Measurements from ENCODE around the gene KRT38. TPM values are rescaled to one million over a fixed set of nuclear protein-coding genes. Genes with fewer than 3 reads are reported as not detected.

KRT38 gene
- total RNA-seq, 2 donors from 2014 or later, result not detected

- 95% methylated on average over 10 of the region's 10 CpGs for WGBS
These were observed 39.8 kb upstream of the KRT38 start for GRCh38 chr17:41480581-41480980.

DNA sequence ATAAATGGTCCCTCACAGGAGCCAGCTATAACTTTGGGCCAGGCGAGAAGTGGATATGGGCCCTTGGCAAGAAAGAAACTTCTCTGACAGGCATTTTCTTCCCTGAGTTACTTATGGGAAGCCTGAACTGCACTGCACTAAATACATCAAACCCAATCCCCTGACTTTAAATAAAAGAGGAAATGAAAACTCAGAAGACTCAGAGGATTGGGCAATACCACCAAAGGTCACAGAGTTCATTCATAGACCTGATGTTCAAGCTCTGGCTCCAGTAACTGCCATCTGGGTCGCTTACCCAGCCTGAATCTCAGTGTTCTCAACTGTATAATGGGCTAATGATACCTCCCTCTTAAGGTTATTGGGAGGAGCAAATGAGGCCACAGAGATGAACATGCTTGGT is 39.4 kb upstream of the KRT38 start:
- H3K36me3 ChIP-seq, result no peaks in the 10 kb centered on the region
- no peak for DNase-seq (ENCODE audit: low spot score)
- no peak overlapping the region for H3K27ac ChIP-seq
- WGBS, result 81% methylated on average over 2 of the region's 2 CpGs
- intact Hi-C loops (cut with DNase I), result no loop called here
- TF ChIP-seq POLR2AphosphoS5 (IDR thresholded peaks at IDR 0.05) (no peak), POLR2A (IDR thresholded peaks at IDR 0.05) (no peak), CTCF (IDR thresholded peaks at IDR 0.05) (no peak)
- H3K27me3 ChIP-seq (replicated peaks; ENCODE audit: insufficient read depth), result no peaks in the 10 kb centered on the region
- no peak overlapping the region for H3K4me3 ChIP-seq
- no peaks in the 10 kb centered on the region for H3K9me3 ChIP-seq
- no peaks in the 10 kb centered on the region for H3K4me1 ChIP-seq (replicated peaks)

More at GRCh38 chr17:41480581-41480980, 39.8 kb upstream of the KRT38 start:
- no peaks in the 10 kb centered on the region for H3K9me3 ChIP-seq
- no peaks in the 10 kb centered on the region for H3K36me3 ChIP-seq
- intact Hi-C loops (cut with DNase I), result no loop called here
- no peaks in the 10 kb centered on the region for H3K4me1 ChIP-seq (replicated peaks)
- H3K4me3 ChIP-seq, result no peak overlapping the region
- no peak overlapping the region for H3K27ac ChIP-seq
- no peaks in the 10 kb centered on the region for H3K27me3 ChIP-seq (replicated peaks; ENCODE audit: insufficient read depth)
- no peak for TF ChIP-seq CTCF (IDR thresholded peaks at IDR 0.05)
- no peak for TF ChIP-seq POLR2A (IDR thresholded peaks at IDR 0.05)
- no peak for TF ChIP-seq POLR2AphosphoS5 (IDR thresholded peaks at IDR 0.05)
- DNase-seq (ENCODE audit: low spot score), result no peak

DNA sequence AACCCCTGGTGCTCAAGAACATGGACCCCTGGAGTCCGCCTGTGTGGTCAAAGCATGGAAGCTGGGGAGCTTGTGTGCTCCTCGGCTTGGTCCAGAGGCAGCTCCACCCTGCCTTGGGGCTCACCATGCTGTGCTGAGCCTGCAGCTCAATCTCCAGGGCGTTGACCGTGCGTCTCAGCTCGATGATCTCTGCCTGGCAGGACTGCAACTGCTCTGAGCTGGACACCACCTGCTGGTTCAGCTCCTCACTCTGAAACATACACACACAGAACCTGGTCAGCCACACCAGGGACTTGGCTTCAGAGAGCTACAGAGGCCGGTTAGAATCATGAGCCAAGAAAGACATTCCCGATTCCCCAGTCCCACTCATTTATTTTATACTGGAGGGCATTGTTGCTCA is 37.5 kb upstream of the KRT38 start:
- Histone ChIP-seq H3K27ac (no peak overlapping the region), H3K4me3 (no peak overlapping the region), H3K9me3 (no peaks in the 10 kb centered on the region), H3K27me3 (replicated peaks; ENCODE audit: insufficient read depth) (no peaks in the 10 kb centered on the region), H3K4me1 (replicated peaks) (no peaks in the 10 kb centered on the region), H3K36me3 (no peaks in the 10 kb centered on the region)
- WGBS, result 87% methylated on average over 8 of the region's 8 CpGs
- no peak for DNase-seq (ENCODE audit: low spot score)
- TF ChIP-seq POLR2AphosphoS5 (IDR thresholded peaks at IDR 0.05) (no peak), POLR2A (IDR thresholded peaks at IDR 0.05) (no peak), CTCF (IDR thresholded peaks at IDR 0.05) (no peak)
- intact Hi-C loops (cut with DNase I), result no loop called here

DNA sequence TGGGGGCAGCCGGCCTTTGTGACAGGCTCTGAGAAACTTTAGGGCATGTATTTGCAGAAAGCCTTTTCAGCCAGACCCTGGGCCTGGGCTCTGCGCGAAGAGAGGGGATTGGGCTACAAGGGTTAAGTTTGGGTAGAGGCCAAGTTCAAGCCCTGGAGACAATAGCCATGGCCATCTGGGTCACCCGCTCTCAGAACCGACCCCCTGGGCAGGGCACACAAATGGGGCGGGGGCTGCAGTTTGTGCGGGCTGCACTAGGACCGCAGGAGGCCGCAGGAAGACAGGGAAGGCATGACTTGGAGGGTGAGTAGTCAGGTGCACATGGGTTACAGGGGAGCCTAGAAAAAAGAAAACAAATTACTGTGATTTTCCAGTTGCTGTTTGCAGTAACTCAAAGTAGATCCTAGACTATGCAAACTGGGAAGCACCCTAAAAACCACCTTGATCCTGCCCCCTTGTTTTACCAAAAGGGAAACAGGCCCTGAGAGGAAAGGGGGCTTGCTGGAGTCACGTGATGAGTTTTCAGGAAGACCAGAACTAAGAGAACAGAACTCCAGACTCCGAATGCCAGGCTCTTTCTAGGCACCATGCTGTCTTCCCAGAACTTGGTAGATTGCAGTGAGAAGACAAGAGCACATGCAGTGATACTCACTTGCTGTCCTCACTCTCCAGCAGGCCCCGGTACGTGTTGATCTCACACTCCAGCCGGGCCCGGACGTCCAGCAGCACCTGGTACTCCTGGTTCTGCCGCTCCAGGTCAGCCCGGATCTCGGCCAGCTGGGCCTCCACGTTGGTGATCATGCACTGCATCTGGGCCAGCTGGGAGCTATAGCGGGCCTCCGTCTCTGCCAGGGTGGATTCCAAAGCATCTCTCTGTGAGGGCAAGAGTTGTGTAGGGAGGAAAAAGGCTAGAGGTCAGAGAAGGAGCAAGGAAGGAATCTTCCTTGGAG is 36.4 kb upstream of the KRT38 start:
- WGBS, result 93% methylated on average over 22 of the region's 22 CpGs
- H3K36me3 ChIP-seq, result no peaks in the 10 kb centered on the region
- no peak for DNase-seq (ENCODE audit: low spot score)

More for the DNA sequence above, 36.4 kb upstream of the KRT38 start:
- Histone ChIP-seq H3K27me3 (replicated peaks; ENCODE audit: insufficient read depth) (no peaks in the 10 kb centered on the region), H3K4me3 (no peak overlapping the region), H3K4me1 (replicated peaks) (no peaks in the 10 kb centered on the region), H3K9me3 (no peaks in the 10 kb centered on the region), H3K27ac (no peak overlapping the region)
- intact Hi-C loops (cut with DNase I), result no loop called here
- TF ChIP-seq CTCF (IDR thresholded peaks at IDR 0.05) (no peak), POLR2AphosphoS5 (IDR thresholded peaks at IDR 0.05) (no peak), POLR2A (IDR thresholded peaks at IDR 0.05) (no peak)
